ENCODE measurements around the gene ARID5B.
"Not testable (repeated sequence)": the region's sequence is repeated elsewhere in the genome, so short reads cannot be mapped to it uniquely, and the experiment has no call there.

The ARID5B gene, protein sequence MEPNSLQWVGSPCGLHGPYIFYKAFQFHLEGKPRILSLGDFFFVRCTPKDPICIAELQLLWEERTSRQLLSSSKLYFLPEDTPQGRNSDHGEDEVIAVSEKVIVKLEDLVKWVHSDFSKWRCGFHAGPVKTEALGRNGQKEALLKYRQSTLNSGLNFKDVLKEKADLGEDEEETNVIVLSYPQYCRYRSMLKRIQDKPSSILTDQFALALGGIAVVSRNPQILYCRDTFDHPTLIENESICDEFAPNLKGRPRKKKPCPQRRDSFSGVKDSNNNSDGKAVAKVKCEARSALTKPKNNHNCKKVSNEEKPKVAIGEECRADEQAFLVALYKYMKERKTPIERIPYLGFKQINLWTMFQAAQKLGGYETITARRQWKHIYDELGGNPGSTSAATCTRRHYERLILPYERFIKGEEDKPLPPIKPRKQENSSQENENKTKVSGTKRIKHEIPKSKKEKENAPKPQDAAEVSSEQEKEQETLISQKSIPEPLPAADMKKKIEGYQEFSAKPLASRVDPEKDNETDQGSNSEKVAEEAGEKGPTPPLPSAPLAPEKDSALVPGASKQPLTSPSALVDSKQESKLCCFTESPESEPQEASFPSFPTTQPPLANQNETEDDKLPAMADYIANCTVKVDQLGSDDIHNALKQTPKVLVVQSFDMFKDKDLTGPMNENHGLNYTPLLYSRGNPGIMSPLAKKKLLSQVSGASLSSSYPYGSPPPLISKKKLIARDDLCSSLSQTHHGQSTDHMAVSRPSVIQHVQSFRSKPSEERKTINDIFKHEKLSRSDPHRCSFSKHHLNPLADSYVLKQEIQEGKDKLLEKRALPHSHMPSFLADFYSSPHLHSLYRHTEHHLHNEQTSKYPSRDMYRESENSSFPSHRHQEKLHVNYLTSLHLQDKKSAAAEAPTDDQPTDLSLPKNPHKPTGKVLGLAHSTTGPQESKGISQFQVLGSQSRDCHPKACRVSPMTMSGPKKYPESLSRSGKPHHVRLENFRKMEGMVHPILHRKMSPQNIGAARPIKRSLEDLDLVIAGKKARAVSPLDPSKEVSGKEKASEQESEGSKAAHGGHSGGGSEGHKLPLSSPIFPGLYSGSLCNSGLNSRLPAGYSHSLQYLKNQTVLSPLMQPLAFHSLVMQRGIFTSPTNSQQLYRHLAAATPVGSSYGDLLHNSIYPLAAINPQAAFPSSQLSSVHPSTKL

GRCh38 chr10:61900829-61901792, at the start of gene ARID5B:
Gene ARID5B (plus strand): TSS chr10:61901699. CDS start chr10:61901710, 11 bp downstream.
- peak; percentile 75 for DNase-seq

DNA sequence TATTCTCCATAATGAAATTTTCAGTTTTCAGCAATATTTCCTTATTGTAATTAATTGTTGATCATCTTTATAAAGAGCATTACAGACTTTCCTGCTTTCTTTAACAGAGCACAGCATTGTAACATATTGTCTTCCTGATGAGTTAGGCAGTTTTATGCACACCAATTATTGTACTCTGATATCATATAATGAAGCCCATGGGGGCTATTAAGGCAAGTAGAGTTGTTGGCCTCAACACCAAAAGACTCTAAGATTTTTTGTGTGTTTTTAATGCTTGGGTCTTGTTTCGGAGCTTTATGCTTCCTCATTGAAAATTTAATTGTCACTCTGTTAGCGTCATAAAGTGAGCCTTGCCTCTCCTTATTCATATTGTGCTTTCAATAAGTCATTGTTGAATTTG, 49.2 kb upstream of the ARID5B start:
- DNase-seq = no peak

DNA sequence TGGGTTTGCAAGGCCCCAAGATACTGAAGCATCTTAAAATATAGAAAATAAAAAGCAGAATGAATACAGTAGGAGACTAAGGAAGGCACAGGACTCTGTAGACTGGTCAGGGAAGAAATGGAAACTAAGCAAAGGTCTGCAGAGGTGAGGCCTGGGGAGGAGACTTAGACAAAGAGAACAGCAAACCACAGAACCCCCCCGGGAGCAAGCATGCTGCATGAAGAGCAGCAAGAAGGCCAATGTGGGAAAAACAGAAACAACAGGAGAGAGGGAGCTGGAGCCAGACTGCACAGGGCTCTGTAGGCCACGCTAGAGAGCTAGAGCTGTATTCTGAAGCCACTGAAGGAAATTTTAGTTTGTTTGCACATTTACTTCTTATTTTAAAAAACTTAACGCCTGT, 45.7 kb upstream of the ARID5B start:
- DNase-seq = no peak

DNA sequence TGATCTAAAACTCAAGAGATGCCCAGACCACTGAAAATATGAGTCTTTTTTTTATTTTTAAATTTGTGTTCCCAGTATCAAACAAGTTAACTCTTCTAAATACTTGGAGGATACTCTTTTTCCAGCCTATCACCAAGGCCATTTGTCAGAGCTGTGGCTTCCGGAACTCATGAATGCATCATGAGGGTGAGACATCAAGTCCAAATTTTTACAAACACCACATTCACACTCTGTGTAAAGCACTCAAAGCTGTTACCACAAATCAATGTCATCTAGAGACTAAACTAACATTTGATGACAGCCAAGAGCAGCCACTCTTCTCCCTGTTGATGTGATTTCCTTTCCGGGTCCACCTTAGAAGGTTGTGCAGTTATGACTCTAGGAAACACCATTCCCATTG, 43.8 kb upstream of the ARID5B start:
- DNase-seq = no peak

- no peak for DNase-seq
Observed at GRCh38 chr10:61859786-61860185, 41.7 kb upstream of the ARID5B start.

GRCh38 chr10:61860964-61861758, 40.3 kb upstream of the ARID5B start:
- no peak for DNase-seq

DNA sequence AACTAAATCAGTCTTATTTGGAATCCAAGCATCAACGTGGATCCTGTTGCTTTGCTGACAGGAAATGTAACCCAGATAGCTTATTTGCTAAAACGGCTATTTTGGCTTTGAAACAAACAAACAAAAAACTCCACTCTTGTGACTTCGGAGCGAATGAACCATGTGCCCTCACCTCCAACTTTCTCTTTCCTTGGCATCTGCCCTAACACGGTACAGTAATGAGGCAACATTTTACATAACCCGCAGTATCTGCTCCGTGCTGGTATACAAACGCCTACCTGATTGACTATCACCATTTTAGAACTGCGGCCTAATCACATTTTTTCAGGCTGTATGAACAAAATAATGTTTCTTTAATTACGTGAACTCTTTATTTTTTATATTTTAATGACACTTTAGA, 37.5 kb upstream of the ARID5B start:
- no peak for DNase-seq

DNA sequence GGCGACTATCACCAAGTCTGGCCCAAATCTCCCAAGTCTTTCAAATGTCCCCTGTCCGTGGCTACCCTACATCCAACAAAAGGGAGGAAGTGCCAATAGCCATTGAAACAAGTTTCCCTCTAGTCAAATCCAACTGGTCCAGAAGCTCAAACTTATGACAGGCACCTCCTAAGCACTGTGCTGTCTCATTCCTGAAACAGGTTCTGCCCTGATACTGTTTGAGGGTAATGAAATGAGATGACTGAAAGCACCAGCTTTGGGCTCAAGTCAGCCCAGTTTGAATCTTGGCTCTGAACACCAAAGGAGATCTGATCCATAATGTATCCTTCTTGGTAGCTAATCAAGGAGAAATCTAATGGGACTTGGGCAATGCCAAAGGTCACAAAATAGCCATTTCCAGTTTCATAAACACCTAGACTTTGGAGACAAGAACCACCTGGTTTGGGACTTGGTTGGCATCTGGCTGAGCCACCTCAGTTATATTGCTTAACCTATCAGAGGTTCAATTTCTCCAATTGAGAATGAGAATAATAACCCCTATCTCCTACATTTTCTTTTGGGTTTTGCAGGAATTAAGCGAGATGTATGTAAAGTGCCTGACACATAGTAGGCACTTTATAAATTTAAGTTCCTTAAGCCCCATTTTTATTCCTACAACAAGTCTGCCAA, 34.7 kb upstream of the ARID5B start:
- DNase-seq = no peak

GRCh38 chr10:61867374-61867773, 34.1 kb upstream of the ARID5B start:
- not testable (repeated sequence) for DNase-seq

DNA sequence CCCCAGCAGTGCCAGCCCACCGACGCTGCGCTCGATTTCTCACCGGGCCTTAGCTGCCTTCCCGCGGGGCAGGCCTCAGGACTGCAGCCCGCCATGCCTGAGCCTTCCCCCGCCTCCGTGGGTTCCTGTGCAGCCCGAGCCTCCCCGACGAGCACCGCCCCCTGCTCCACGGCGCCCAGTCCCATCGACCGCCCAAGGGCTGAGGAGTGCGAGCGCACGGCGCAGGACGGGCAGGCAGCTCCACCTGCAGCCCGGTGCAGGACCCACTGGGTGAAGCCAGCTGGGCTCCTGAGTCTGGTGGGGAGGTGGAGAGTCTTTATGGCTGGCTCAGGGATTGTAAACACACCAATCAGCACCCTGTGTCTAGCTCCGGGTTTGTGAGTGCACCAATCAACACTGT, 33.7 kb upstream of the ARID5B start:
- DNase-seq = not testable (repeated sequence)

- no peak for DNase-seq
Observed at GRCh38 chr10:61869041-61869675, 32.3 kb upstream of the ARID5B start.

DNA sequence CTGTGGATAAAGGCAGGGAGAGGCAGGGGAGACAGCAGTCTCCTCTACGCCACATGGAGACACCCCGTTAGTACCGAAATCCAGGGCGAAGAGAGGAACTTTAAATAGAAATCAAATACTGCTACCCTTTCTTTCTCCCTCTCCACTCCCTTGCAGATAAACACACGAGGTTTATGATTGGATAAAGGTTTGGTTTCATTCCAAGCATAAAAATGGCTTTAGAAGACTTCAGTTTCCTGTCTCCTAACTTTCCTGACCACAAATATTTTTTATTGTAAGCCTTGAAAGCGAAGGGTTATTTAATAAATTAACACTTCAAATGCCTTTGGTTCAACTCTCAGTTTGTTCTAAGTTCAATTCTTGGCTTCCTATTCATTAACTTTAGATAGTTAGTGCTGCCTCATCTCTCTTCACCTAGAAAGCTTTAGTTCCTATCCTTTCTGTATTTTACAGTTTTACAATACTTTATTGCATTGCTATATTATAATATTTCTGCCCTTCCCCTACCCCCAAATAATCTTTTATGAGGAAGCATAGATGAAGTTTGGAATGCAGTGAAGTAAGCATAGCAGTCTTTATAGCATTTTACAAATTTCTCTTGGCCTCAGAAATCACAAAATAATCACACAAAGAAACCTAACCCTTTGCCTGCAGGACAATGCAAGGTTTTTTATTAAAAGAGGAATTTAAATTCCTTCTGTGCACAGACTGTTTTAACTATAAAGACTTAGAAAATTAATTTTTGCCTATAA, 31.5 kb upstream of the ARID5B start:
- DNase-seq = no peak

- DNase-seq = no peak
Observed at GRCh38 chr10:61870526-61870895, 31.0 kb upstream of the ARID5B start.

DNA sequence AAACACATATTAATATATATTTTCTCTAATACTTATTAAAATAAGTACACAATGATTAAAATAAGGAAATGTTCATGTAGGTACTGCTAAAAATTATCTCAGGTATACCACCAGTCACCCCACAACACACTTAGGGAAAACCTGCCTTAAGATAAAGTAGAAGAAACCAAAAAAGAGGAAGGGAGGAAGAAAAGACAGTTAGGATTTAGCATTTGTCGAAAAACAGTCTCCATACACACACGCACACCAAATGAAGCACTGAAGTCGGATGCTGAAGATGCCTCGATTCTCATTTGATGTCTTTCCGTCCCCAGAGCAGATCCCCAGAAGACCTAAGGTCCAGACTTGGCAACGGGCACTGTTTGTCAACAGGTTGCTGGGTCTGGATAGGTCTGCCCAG, 30.0 kb upstream of the ARID5B start:
- DNase-seq = no peak

- DNase-seq = no peak
Observed at GRCh38 chr10:61877887-61878739, 23.4 kb upstream of the ARID5B start.

GRCh38 chr10:61878740-61879068, 22.8 kb upstream of the ARID5B start:
- DNase-seq = no peak

- peak; percentile 48 for DNase-seq
Observed at GRCh38 chr10:61882621-61883370, 18.7 kb upstream of the ARID5B start.

Measured in suppressor macrophage treated with lipopolysaccharide for 4 hours (primary cell).